ENCODE data around the gene RPLP1.

DNA sequence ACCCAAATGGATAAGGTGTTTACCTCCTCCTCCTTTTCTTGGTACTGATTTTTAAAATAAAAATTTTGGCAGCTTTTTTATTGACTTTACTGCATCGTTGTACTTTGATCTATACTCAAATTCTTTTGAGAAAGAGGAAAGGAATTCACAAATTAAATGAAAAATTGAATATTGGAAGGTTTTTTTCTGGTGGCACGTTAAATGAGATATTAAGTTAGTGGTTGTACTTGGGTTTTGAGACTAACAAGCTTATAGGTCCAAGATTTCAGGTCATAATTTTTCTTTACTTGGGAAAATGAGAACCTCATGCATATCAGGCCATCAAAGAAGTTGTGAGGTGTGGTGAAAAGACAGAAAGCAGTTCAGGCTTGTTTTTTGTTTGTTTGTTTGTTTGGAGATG, 14.1 kb downstream of the RPLP1 start:
- TF ChIP-seq, protein P1, sequence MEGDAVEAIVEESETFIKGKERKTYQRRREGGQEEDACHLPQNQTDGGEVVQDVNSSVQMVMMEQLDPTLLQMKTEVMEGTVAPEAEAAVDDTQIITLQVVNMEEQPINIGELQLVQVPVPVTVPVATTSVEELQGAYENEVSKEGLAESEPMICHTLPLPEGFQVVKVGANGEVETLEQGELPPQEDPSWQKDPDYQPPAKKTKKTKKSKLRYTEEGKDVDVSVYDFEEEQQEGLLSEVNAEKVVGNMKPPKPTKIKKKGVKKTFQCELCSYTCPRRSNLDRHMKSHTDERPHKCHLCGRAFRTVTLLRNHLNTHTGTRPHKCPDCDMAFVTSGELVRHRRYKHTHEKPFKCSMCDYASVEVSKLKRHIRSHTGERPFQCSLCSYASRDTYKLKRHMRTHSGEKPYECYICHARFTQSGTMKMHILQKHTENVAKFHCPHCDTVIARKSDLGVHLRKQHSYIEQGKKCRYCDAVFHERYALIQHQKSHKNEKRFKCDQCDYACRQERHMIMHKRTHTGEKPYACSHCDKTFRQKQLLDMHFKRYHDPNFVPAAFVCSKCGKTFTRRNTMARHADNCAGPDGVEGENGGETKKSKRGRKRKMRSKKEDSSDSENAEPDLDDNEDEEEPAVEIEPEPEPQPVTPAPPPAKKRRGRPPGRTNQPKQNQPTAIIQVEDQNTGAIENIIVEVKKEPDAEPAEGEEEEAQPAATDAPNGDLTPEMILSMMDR (IDR thresholded peaks at IDR 0.05), result no peak
- TF ChIP-seq POLR2A (IDR thresholded peaks at IDR 0.05), result no peak

Data from lower leg skin (tissue), 3 donors.